Activated T-cell treated with anti-CD3 and anti-CD28 coated beads, Interleukin-2, amount 50 U/mL, for 48 hours (primary cell): ENCODE data around the gene PLXNA1.

Experiments
- DNase-seq, 2 experiments: peaks; one replicate each; pipeline ENCODE4 v3.0.0-alpha.2; 2020

The PLXNA1 gene

GRCh38 chr3:126954141-126954842 lies 28.6 kb upstream of the PLXNA1 start:
- peak in 1 of 2 experiments; percentile 27 for DNase-seq

GRCh38 chr3:126955004-126955790 lies 27.7 kb upstream of the PLXNA1 start:
- no peak for DNase-seq

- no peak for DNase-seq
Observed at GRCh38 chr3:126956361-126956760, 26.6 kb upstream of the PLXNA1 start.

- DNase-seq, result no peak
Observed at GRCh38 chr3:126956866-126957650, 25.9 kb upstream of the PLXNA1 start.

- no peak for DNase-seq
Observed at GRCh38 chr3:126957776-126958637, 24.9 kb upstream of the PLXNA1 start.

GRCh38 chr3:126958638-126959085 lies 24.3 kb upstream of the PLXNA1 start:
- no peak for DNase-seq

GRCh38 chr3:126959136-126959920 lies 23.6 kb upstream of the PLXNA1 start:
- DNase-seq, result no peak

- DNase-seq, result no peak
Observed at GRCh38 chr3:126959921-126960603, 22.9 kb upstream of the PLXNA1 start.

GRCh38 chr3:126960604-126960995 lies 22.3 kb upstream of the PLXNA1 start:
- no peak for DNase-seq

- no peak for DNase-seq
Observed at GRCh38 chr3:126961191-126961790, 21.6 kb upstream of the PLXNA1 start.

GRCh38 chr3:126961791-126962461 lies 21.0 kb upstream of the PLXNA1 start:
- DNase-seq, result no peak

- DNase-seq, result no peak
Observed at GRCh38 chr3:126962756-126963155, 20.2 kb upstream of the PLXNA1 start.

GRCh38 chr3:126963261-126964190 lies 19.4 kb upstream of the PLXNA1 start:
- DNase-seq, result no peak

- no peak for DNase-seq
Observed at GRCh38 chr3:126964261-126964660, 18.7 kb upstream of the PLXNA1 start.

- DNase-seq, result no peak
Observed at GRCh38 chr3:126964950-126965349, 18.0 kb upstream of the PLXNA1 start.

GRCh38 chr3:126965526-126966080 lies 17.3 kb upstream of the PLXNA1 start:
- DNase-seq, result no peak

- DNase-seq, result no peak
Observed at GRCh38 chr3:126967386-126967785, 15.5 kb upstream of the PLXNA1 start.
